Measurements from ENCODE around the gene S100A1. TPM values are rescaled to one million over a fixed set of nuclear protein-coding genes. Genes with fewer than 3 reads are reported as not detected.
A peak's percentile ranks its signal among the peaks of the same experiment; 100 is the strongest.

The S100A1 gene
- total and polyA plus RNA-seq, 10 of the 15 experiments (the other 5 are each of a cell fraction or from before 2014, with no cell fraction given) = 0.13 to 0.29 TPM; not detected in 8

- no peak for TF ChIP-seq JUND (IDR thresholded peaks at IDR 0.05; ENCODE audit: low read depth, low read length)
- 0 out of 2 replicates have a peak, but pooled peaks have one; percentile 80 for TF ChIP-seq PAX8 (IDR thresholded peaks at IDR 0.05)
- TF ChIP-seq ZZZ3 (IDR thresholded peaks at IDR 0.05; ENCODE audit: control insufficient read depth, insufficient read length, low read depth) = no peak
- TF ChIP-seq LARP7 (IDR thresholded peaks at IDR 0.05) = no peak; the same call in 1 of the 2 replicates
- peak; percentile 77; the same call in 1 of the 2 replicates for TF ChIP-seq IRF3 (IDR thresholded peaks at IDR 0.05)
- TF ChIP-seq CTCF (IDR thresholded peaks at IDR 0.05 in 2 of 3, conservative IDR thresholded peaks at IDR 0.05 in 1 of 3; ENCODE audit: control insufficient read depth in 2 of 3, extremely low read depth in 1 of 3, insufficient read depth in 1 of 3, low read depth in 3 of 3, low read length in 3 of 3) = peak; percentile 13 to 47 (median 32); a peak in 4 of 6 replicates
- TF ChIP-seq CREM (IDR thresholded peaks at IDR 0.05; ENCODE audit: low read depth) = peak; percentile 79; the same call in 1 of the 2 replicates
- TF ChIP-seq ZNF592 (IDR thresholded peaks at IDR 0.05) = no peak
- TF ChIP-seq MTA3 (IDR thresholded peaks at IDR 0.05; ENCODE audit: borderline replicate concordance, low read length) = peak; percentile 70; the same call in 1 of the 2 replicates
- peak; percentile 24 for TF ChIP-seq E2F8 (IDR thresholded peaks at IDR 0.05; ENCODE audit: low read depth, partially characterized antibody)
- 0 out of 2 replicates have a peak, but pooled peaks have one; percentile 62 for TF ChIP-seq ZNF207 (IDR thresholded peaks at IDR 0.05; ENCODE audit: borderline replicate concordance)
- TF ChIP-seq CREB1 (IDR thresholded peaks at IDR 0.05; ENCODE audit: low read depth) = peak; percentile 88
- TF ChIP-seq USF1 (IDR thresholded peaks at IDR 0.05; ENCODE audit: borderline replicate concordance, extremely low read length, insufficient read depth, low read depth, low read length) = no peak
- TF ChIP-seq WRNIP1 (IDR thresholded peaks at IDR 0.05; ENCODE audit: borderline replicate concordance, low read depth, low read length) = no peak
- TF ChIP-seq NR2F1 (conservative IDR thresholded peaks at IDR 0.05) = peak; percentile 50; the same call in 1 of the 2 replicates
- TF ChIP-seq EGR1 (IDR thresholded peaks at IDR 0.05; ENCODE audit: borderline replicate concordance in 1 of 2, low read depth in 2 of 2, low read length in 2 of 2) = peak in 1 of 2 experiments; percentile 33; a peak in 1 of 3 replicates
- TF ChIP-seq KDM1A (IDR thresholded peaks at IDR 0.05; ENCODE audit: borderline replicate concordance) = no peak
Observed at GRCh38 chr1:153670859-153671627, 42.8 kb downstream of the S100A1 start, which contains the start of gene ILF2 (continued).
